Right renal pelvis (tissue), 4 donors: ENCODE data around the gene TMEM30B. TPM values are rescaled to one million over a fixed set of nuclear protein-coding genes. Genes with fewer than 3 reads are reported as not detected.
"Not testable (repeated sequence)": the region's sequence is repeated elsewhere in the genome, so short reads cannot be mapped to it uniquely, and the experiment has no call there.

Experiments used
- DNase-seq, 4 donors: peaks; one replicate each; pipeline ENCODE4 v3.0.0-alpha.2; 2013; ENCODE audit warnings: low read depth in 4 of 4, low spot score in 3 of 4, missing footprints in 1 of 4
- polyA plus RNA-seq, 4 donors: library from polyadenylated mRNA; unstranded; fragments of 120-200 nt; gene quantifications; one replicate each; pipeline ENCODE4 v1.2.1, GENCODE V29; 2013; ENCODE audit not compliant: insufficient read length in 4 of 4

The TMEM30B gene
- 10 to 100 TPM; 13.1 to 17.1 (median 14.8) TPM for polyA plus RNA-seq

GRCh38 chr14:61281186-61281947 lies at the start of gene TMEM30B:
Gene TMEM30B (minus strand): TSS chr14:61281338. CDS start chr14:61281147, 191 bp downstream.
- no peak for DNase-seq

- DNase-seq = no peak
These were observed 49.4 kb upstream of the TMEM30B start for GRCh38 chr14:61330511-61330910.

- DNase-seq = no peak
These were observed 48.4 kb upstream of the TMEM30B start for GRCh38 chr14:61329478-61330051.

GRCh38 chr14:61328626-61329262 lies 47.6 kb upstream of the TMEM30B start:
- no peak for DNase-seq

GRCh38 chr14:61326847-61327246 lies 45.7 kb upstream of the TMEM30B start:
- no peak for DNase-seq

- no peak for DNase-seq
These were observed 45.0 kb upstream of the TMEM30B start for GRCh38 chr14:61326146-61326545.

GRCh38 chr14:61325166-61325565 lies 44.0 kb upstream of the TMEM30B start:
- no peak for DNase-seq

GRCh38 chr14:61323970-61324369 lies 42.8 kb upstream of the TMEM30B start:
- no peak for DNase-seq

GRCh38 chr14:61322799-61323290 lies 41.7 kb upstream of the TMEM30B start:
- DNase-seq = peak in 1 of 4 donors; percentile 15

GRCh38 chr14:61322011-61322798 lies 41.1 kb upstream of the TMEM30B start:
- DNase-seq = peak in 1 of 4 donors; percentile 12

- DNase-seq = peak in 2 of 4 donors; percentile 22 to 31
These were observed 40.4 kb upstream of the TMEM30B start, which contains the start of gene PRKCH for GRCh38 chr14:61321385-61322010. Gene PRKCH (plus strand): TSS chr14:61321579. CDS start chr14:61322102, 523 bp downstream.

- DNase-seq = no peak
These were observed 39.8 kb upstream of the TMEM30B start for GRCh38 chr14:61320806-61321384.

GRCh38 chr14:61320170-61320569 lies 39.0 kb upstream of the TMEM30B start:
- not testable (repeated sequence) for DNase-seq

- no peak for DNase-seq
These were observed 38.6 kb upstream of the TMEM30B start for GRCh38 chr14:61319706-61320105.

- DNase-seq = no peak
These were observed 37.9 kb upstream of the TMEM30B start for GRCh38 chr14:61319086-61319485.

GRCh38 chr14:61315313-61315712 lies 34.2 kb upstream of the TMEM30B start:
- DNase-seq = no peak

- not testable (repeated sequence) for DNase-seq
These were observed 27.6 kb upstream of the TMEM30B start for GRCh38 chr14:61308701-61309100.

GRCh38 chr14:61308198-61308597 lies 27.1 kb upstream of the TMEM30B start:
- no peak for DNase-seq

GRCh38 chr14:61304688-61305087 lies 23.6 kb upstream of the TMEM30B start:
- no peak for DNase-seq

GRCh38 chr14:61300754-61301153 lies 19.6 kb upstream of the TMEM30B start:
- DNase-seq = no peak
